Keratinocyte (primary cell): ENCODE measurements around the gene HPS1. TPM values are rescaled to one million over a fixed set of nuclear protein-coding genes. Genes with fewer than 3 reads are reported as not detected.

Experiments used
- DNase-seq: peaks from one replicate; pipeline ENCODE4 v3.0.0-alpha.2; 2011; ENCODE audit warnings: low read depth, missing footprints, low spot score
- FAIRE-seq: peaks from 2 replicates; lab custom pipeline; 2011; peaks lifted over from hg19 to GRCh38; lab: Jason Lieb, UNC
- H2AFZ ChIP-seq: 2 replicates; pipeline ENCODE4 v1.6.0; 2012; ENCODE audit warnings: low read length, control low read depth, inconsistent platforms; ENCODE audit not compliant: control insufficient read depth
- H3K27ac ChIP-seq: 2 replicates; pipeline ENCODE4 v1.5.1; 2011; ENCODE audit warnings: low read length; ENCODE audit not compliant: control insufficient read depth, insufficient read depth
- H3K27me3 ChIP-seq: 3 replicates; pipeline ENCODE4 v1.6.0; 2011; ENCODE audit warnings: low read length; ENCODE audit not compliant: control insufficient read depth, insufficient read depth; ENCODE audit errors: extremely low read depth
- H3K36me3 ChIP-seq, 2 experiments: 2 replicates in 1 of 2; 3 replicates in 1 of 2; pipeline ENCODE4 v1.5.1; 2011; ENCODE audit warnings: low read length in 2 of 2, mild to moderate bottlenecking in 1 of 2; ENCODE audit not compliant: control insufficient read depth in 2 of 2, insufficient read depth in 2 of 2; ENCODE audit errors: extremely low read depth in 1 of 2
- H3K4me1 ChIP-seq: 3 replicates; pipeline ENCODE4 v1.5.1; 2011; ENCODE audit warnings: low read length; ENCODE audit not compliant: control insufficient read depth, insufficient read depth; ENCODE audit errors: extremely low read depth
- H3K4me2 ChIP-seq: 3 replicates; pipeline ENCODE4 v1.6.0; 2011; ENCODE audit warnings: low read depth, low read length; ENCODE audit not compliant: control insufficient read depth, insufficient read depth; ENCODE audit errors: extremely low read depth
- H3K4me3 ChIP-seq, 3 experiments: fragments of 200-600 bp in 1 of 3; sonication (generic) in 1 of 3; 2 replicates in 2 of 3; 3 replicates in 1 of 3; pipeline ENCODE4 v1.5.1; 2011 to 2016; ENCODE audit warnings: low read length in 3 of 3, mild to moderate bottlenecking in 3 of 3, control low read depth in 2 of 3, inconsistent platforms in 1 of 3, low read depth in 1 of 3, mixed read lengths in 1 of 3, mixed run types in 1 of 3, moderate library complexity in 1 of 3; ENCODE audit not compliant: control insufficient read depth in 2 of 3, insufficient read depth in 2 of 3; ENCODE audit errors: extremely low read depth in 1 of 3
- H3K79me2 ChIP-seq: 2 replicates; pipeline ENCODE4 v1.6.0; 2012; ENCODE audit warnings: low read length; ENCODE audit not compliant: control insufficient read depth, insufficient read depth
- H3K9ac ChIP-seq: 3 replicates; pipeline ENCODE4 v1.6.0; 2011; ENCODE audit warnings: low read length; ENCODE audit not compliant: control insufficient read depth, insufficient read depth; ENCODE audit errors: extremely low read depth
- H3K9me1 ChIP-seq: 3 replicates; pipeline ENCODE4 v1.6.0; 2011; ENCODE audit warnings: low read length; ENCODE audit not compliant: control insufficient read depth, insufficient read depth; ENCODE audit errors: extremely low read depth
- H3K9me3 ChIP-seq: 2 replicates; pipeline ENCODE4 v1.5.1; 2012; ENCODE audit warnings: low read depth, low read length; ENCODE audit not compliant: control insufficient read depth
- H4K20me1 ChIP-seq: 3 replicates; pipeline ENCODE4 v1.6.0; 2011; ENCODE audit warnings: low read length; ENCODE audit not compliant: control insufficient read depth, insufficient read depth; ENCODE audit errors: extremely low read depth
- EZH2 ChIP-seq: IDR thresholded peaks from one replicate; pipeline ENCODE4 v1.6.1; 2012; ENCODE audit warnings: inconsistent platforms, mild to moderate bottlenecking, low read length, moderate library complexity
- dilution Hi-C: fragments of 300-500 bp; cut with MboI; formaldehyde crosslinking; loops from one replicate; pipeline ENCODE4 v1.7.0; 2020; ENCODE audit warnings: low sequenced_read_pairs; ENCODE audit not compliant: extremely low pct_ligation_motif_present
- polyA plus RNA-seq, 5 experiments: library from polyadenylated mRNA; depleted of rRNA in 3 of 5; stranded (reverse) in 3 of 5; stranded (forward) in 1 of 5; unstranded in 1 of 5; fragments of >200 nt; gene quantifications; 1 replicate in 1 of 5; 2 replicates in 3 of 5; 3 replicates in 1 of 5; pipeline versions ENCODE4 v1.2.1 to v1.2.3, GENCODE V29; 2011 to 2012; ENCODE audit warnings: missing spikeins in 2 of 5, low read depth in 1 of 5, low replicate concordance in 1 of 5
- TF ChIP-seq, protein P1 (sequence below), 3 experiments: IDR thresholded peaks in 1 of 3; conservative IDR thresholded peaks in 1 of 3; optimal IDR thresholded peaks in 1 of 3; 2 replicates in 2 of 3; 3 replicates in 1 of 3; pipeline versions ENCODE3 to v1.5.1; 2011; ENCODE audit warnings: low read length in 3 of 3, mild to moderate bottlenecking in 3 of 3, moderate library complexity in 2 of 3, control low read depth in 1 of 3, inconsistent platforms in 1 of 3; ENCODE audit not compliant: insufficient read depth in 2 of 3; ENCODE audit errors: extremely low read depth in 1 of 3

HPS1 gene
- polyA plus RNA-seq, 1 donor (not counting 4 experiments of a cell fraction or from before 2014, with no cell fraction given): 39.4 TPM

DNA sequence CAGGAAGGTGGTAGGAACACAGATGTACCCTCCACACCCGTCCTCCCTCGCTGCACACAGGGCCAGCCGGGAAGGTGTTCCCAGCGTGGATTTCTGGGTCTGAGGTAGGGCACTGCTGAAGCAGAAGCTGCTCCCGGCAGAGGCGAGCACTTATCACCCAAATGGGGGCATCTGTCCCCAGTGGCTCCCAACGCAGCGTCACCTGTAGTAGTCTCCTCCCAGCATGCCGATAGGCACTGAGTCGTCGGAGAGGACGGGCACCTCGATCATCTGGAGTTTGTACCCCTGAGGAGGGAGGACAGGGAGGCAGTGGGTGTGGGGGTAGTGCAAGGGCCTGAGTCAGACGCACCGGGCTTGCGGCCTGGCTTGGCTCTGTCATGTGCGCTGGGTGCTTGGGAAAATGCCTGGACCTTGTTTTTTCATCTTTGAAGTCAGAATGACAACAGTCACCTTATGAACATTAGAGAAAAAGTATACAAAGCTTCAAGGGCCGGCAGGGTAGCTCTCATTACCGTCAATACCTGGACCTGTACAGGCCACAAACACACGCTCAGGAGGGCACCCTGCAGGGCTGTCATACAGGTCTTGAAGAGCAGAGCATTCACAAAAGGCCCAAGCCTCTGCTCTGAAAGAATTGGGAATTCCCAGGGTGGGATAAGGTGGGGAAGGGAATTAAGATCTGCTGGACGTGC lies 28.6 kb downstream of the HPS1 start:
- H3K79me2 ChIP-seq: no peaks in the 10 kb centered on the region
- H4K20me1 ChIP-seq: no peaks in the 10 kb centered on the region
- H2AFZ ChIP-seq: no peak overlapping the region
- no peak overlapping the region for H3K4me3 ChIP-seq
- FAIRE-seq: no peak
- H3K27ac ChIP-seq: no peak overlapping the region
- peaks cover 15% of the 10 kb centered on the region for H3K4me1 ChIP-seq
- no peaks in the 10 kb centered on the region for H3K27me3 ChIP-seq
- no peaks in the 10 kb centered on the region for H3K9me1 ChIP-seq
- H3K4me2 ChIP-seq: no peak overlapping the region
- no peaks in the 10 kb centered on the region for H3K9me3 ChIP-seq
- DNase-seq: no peak
- dilution Hi-C loops: no loop called here
- H3K9ac ChIP-seq: no peak overlapping the region
- peaks cover 0 to 19% of the 10 kb centered on the region in 2 experiments for H3K36me3 ChIP-seq
- TF ChIP-seq EZH2: no peak
- TF ChIP-seq, protein P1, sequence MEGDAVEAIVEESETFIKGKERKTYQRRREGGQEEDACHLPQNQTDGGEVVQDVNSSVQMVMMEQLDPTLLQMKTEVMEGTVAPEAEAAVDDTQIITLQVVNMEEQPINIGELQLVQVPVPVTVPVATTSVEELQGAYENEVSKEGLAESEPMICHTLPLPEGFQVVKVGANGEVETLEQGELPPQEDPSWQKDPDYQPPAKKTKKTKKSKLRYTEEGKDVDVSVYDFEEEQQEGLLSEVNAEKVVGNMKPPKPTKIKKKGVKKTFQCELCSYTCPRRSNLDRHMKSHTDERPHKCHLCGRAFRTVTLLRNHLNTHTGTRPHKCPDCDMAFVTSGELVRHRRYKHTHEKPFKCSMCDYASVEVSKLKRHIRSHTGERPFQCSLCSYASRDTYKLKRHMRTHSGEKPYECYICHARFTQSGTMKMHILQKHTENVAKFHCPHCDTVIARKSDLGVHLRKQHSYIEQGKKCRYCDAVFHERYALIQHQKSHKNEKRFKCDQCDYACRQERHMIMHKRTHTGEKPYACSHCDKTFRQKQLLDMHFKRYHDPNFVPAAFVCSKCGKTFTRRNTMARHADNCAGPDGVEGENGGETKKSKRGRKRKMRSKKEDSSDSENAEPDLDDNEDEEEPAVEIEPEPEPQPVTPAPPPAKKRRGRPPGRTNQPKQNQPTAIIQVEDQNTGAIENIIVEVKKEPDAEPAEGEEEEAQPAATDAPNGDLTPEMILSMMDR (optimal IDR thresholded peaks at IDR 0.05 in 1 of 3, IDR thresholded peaks at IDR 0.05 in 1 of 3, conservative IDR thresholded peaks at IDR 0.05 in 1 of 3; ENCODE audit: extremely low read depth in 1 of 3, insufficient read depth in 2 of 3, low read length in 3 of 3): no peak

DNA sequence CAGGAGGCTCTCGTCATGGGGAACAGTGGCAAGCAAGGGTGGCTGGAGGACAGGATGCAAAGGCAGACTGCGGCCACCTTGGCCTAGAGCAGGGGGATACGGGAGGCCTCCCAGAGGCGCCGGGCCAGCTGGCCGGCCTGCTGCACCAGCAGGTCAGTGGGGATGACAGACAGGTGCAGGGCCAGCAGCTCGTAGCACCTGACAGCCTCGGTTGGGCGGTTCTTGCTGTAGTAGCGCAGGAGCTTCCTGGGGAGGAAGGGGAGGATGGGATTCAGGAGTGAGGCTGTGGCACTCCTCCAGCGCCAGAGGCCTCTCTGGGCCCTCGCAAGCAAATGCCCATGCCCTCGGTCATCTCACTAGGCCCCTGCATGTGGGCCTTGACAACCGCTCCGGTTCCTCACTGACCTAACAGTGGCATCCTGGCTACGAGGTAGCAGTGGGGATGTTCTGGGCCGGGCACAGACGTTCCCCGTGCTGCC lies 29.2 kb downstream of the HPS1 start:
- Histone ChIP-seq H4K20me1 (no peaks in the 10 kb centered on the region), H3K4me1 (peaks cover 15% of the 10 kb centered on the region), H3K4me3 (no peak overlapping the region), H3K79me2 (no peaks in the 10 kb centered on the region), H3K27me3 (no peaks in the 10 kb centered on the region), H3K27ac (no peak overlapping the region), H3K9ac (no peak overlapping the region), H3K9me1 (no peaks in the 10 kb centered on the region), H3K36me3 (peaks cover 0 to 17% of the 10 kb centered on the region in 2 experiments), H3K4me2 (no peak overlapping the region), H3K9me3 (no peaks in the 10 kb centered on the region), H2AFZ (no peak overlapping the region)
- TF ChIP-seq, protein P1 (optimal IDR thresholded peaks at IDR 0.05 in 1 of 3, IDR thresholded peaks at IDR 0.05 in 1 of 3, conservative IDR thresholded peaks at IDR 0.05 in 1 of 3; ENCODE audit: extremely low read depth in 1 of 3, insufficient read depth in 2 of 3, low read length in 3 of 3): no peak
- TF ChIP-seq EZH2: no peak
- DNase-seq (no peak), FAIRE-seq (no peak)
- dilution Hi-C loops: no loop called here
